ENCODE measurements around the gene AADAC.
"Not testable (repeated sequence)": the region's sequence is repeated elsewhere in the genome, so short reads cannot be mapped to it uniquely, and the experiment has no call there.

The AADAC gene

DNA sequence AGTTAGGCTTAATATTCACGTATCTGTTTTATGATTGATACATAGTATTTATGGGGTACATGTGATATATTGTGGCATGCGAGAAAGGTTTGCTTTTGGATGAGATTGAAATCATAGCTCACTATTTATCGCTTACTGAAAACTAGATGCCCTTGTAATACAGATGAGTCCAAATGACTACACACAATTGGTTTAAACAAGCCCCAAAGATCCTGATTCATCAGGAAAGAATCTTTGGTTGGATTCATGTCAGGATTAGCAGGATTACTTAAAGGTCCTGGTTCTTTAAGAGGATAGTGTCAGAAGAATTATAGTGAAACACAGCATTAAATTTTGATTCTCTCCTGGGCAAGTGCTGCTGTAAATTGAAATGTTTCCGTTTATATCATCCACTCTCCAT is 18.6 kb upstream of the AADAC start:
- peak; percentile 85 for DNase-seq (ENCODE audit: low read depth)
- TF ChIP-seq, protein P1, sequence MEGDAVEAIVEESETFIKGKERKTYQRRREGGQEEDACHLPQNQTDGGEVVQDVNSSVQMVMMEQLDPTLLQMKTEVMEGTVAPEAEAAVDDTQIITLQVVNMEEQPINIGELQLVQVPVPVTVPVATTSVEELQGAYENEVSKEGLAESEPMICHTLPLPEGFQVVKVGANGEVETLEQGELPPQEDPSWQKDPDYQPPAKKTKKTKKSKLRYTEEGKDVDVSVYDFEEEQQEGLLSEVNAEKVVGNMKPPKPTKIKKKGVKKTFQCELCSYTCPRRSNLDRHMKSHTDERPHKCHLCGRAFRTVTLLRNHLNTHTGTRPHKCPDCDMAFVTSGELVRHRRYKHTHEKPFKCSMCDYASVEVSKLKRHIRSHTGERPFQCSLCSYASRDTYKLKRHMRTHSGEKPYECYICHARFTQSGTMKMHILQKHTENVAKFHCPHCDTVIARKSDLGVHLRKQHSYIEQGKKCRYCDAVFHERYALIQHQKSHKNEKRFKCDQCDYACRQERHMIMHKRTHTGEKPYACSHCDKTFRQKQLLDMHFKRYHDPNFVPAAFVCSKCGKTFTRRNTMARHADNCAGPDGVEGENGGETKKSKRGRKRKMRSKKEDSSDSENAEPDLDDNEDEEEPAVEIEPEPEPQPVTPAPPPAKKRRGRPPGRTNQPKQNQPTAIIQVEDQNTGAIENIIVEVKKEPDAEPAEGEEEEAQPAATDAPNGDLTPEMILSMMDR (IDR thresholded peaks at IDR 0.05; ENCODE audit: insufficient read depth, low read depth, low read length, missing control alignments), result no peak
- no peak overlapping the region for H3K4me3 ChIP-seq (ENCODE audit: low read length)

DNA sequence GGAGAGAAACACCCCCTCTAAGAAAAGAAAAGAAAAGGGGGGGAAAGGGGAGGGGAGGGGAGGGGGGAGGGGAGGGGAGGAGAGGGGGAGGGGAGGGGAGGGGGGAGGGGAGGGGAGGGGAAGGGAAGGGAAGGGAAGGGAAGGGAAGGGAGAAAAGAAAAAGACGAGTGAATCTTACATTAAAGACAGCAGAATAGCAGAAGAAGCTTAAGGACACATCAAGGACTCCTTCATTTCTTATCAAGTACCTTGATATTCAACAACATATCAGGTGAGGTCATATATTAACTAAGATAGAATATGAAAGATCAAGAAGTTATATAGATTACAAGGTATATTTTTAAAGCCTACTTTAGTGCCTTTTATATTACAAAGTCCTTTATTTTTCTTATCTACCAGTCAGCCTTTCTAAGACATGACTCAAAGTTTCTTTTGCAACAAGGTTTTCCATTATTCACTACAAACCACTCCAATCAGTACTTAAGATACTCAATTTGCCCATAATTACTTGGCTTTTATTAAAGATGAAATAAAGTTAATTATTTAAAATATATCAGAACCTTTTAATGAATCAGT is 17.7 kb upstream of the AADAC start:
- TF ChIP-seq, protein P1 (IDR thresholded peaks at IDR 0.05; ENCODE audit: insufficient read depth, low read depth, low read length, missing control alignments), result no peak
- peak; percentile 29 for DNase-seq (ENCODE audit: low read depth)
- no peak overlapping the region for H3K4me3 ChIP-seq (ENCODE audit: low read length)

DNA sequence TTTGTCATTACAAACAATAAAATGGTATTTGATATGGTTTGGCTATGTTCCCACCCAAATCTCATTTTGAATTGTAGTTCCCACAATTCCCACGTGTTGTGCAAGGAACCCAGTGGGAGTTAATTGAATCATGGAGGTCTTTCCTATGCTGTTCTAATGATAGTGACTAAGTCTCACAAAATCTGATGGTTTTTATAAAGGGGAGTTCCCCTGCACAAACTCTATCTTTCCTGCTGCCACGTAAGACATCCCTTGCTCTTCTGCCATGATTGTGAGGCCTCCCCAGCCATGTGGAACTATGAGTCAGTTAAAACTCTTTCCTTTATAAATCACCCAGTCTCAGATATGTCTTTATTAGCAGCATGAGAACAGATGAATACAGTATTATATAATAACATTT is 15.4 kb upstream of the AADAC start:
- TF ChIP-seq, protein P1 (IDR thresholded peaks at IDR 0.05; ENCODE audit: insufficient read depth, low read depth, low read length, missing control alignments), result no peak
- no peak for DNase-seq (ENCODE audit: low read depth)
- H3K4me3 ChIP-seq (ENCODE audit: low read length), result no peak overlapping the region

DNA sequence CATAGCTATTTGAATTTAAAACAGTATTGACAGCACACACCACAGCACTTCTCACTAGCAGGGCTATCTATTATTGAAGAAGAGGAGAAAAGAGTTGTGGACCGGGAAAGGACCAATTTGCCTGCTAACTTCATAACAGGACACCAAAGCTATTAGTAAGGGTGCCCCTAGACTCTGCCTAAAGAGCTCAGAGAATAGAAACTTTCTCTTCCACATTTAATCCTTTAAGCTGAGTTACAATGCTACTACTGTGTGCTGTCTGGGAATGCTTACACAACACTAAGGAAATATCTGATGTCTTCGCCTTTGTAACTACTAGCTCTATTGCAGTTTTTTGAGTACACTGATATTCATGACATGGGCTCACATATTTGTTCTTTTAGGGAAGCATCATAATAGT is 13.5 kb upstream of the AADAC start:
- DNase-seq (ENCODE audit: low read depth), result no peak
- TF ChIP-seq, protein P1 (IDR thresholded peaks at IDR 0.05; ENCODE audit: insufficient read depth, low read depth, low read length, missing control alignments), result no peak
- no peak overlapping the region for H3K4me3 ChIP-seq (ENCODE audit: low read length)

DNA sequence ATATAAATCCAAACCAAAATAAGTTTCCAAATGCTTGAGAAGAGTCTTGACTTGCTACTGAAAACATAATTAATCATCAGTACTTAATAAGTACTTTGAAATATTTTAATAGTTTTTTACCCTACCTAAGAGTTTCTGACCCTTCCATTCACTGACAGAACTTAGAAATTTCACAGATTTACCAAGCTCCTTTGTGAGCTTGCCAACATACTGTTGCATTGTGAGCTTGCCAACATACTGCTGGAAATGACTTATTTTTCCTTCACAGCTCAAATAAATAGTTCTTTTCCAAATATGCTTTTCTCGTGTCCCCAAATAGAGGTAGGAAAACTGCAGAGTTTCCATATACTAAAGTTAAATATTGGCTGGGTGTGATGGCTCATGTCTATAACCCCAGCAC is 9.6 kb upstream of the AADAC start:
- H3K4me3 ChIP-seq (ENCODE audit: low read length), result no peak overlapping the region
- TF ChIP-seq, protein P1 (IDR thresholded peaks at IDR 0.05; ENCODE audit: insufficient read depth, low read depth, low read length, missing control alignments), result no peak
- no peak for DNase-seq (ENCODE audit: low read depth)

DNA sequence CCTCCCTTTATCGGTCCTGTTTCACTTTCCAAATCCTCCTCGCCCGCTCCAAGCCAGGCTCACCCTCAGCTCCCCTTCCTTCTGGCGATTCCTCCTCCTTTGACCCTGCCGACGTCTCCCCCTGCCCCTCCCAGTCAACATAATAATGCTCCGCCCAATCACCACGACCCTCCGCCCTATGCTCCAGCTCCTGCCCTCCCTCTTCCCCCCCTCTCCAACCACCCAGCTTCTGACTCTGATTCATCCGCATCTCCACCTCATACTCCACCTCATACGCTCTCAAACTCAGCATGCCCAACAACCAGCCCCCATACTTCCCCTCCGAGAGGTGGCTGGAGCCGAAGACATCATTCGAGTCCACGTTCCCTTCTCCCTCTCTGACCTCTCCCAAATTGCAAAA is 7.1 kb upstream of the AADAC start:
- DNase-seq (ENCODE audit: low read depth), result no peak
- H3K4me3 ChIP-seq (ENCODE audit: low read length), result no peak overlapping the region

DNA sequence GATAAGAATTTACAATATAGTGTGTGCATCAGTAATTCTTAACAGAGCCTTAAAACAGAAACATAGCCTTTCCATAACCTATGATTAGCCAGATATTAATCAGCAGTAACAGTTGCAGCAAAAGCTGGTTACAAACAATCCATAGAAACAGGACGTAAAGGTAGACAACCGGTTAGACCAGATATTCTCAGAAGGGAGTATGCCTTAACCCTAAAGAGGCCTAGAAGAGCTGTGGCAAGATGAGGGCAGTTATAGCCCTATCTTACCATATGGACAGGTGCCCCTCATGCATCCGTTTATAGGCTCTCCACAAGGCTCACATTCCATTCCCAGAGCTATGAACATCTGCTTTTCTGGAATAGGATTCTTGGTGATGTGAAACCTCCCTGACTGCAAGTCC is 5.0 kb upstream of the AADAC start:
- DNase-seq (ENCODE audit: low read depth), result peak; percentile 24
- H3K4me3 ChIP-seq (ENCODE audit: low read length), result not testable (repeated sequence)

More for the DNA sequence above, 7.1 kb upstream of the AADAC start:
- TF ChIP-seq, protein P1 (IDR thresholded peaks at IDR 0.05; ENCODE audit: insufficient read depth, low read depth, low read length, missing control alignments), result no peak

Data from epithelial cell of esophagus (primary cell).